Measurements from ENCODE around the gene PAX1.

The PAX1 gene

GRCh38 chr20:21707999-21708737, 2.7 kb downstream of the PAX1 start:
- Histone ChIP-seq H3K4me1 (ENCODE audit: control insufficient read depth in 1 of 2, insufficient read depth in 1 of 2, low read depth in 1 of 2, low read length in 1 of 2) (no peaks in the 10 kb centered on the region), H3K27ac (no peak overlapping the region), H3K4me3 (ENCODE audit: low read depth in 1 of 2, low read length in 1 of 2) (no peak overlapping the region), H3K9me3 (no peaks in the 10 kb centered on the region), H3K27me3 (peaks cover 100% of the 10 kb centered on the region), H3K36me3 (no peaks in the 10 kb centered on the region)
- no peak for TF ChIP-seq CTCF (IDR thresholded peaks at IDR 0.05)

GRCh38 chr20:21708738-21709534, 3.5 kb downstream of the PAX1 start:
- TF ChIP-seq CTCF (IDR thresholded peaks at IDR 0.05): no peak
- Histone ChIP-seq H3K4me1 (ENCODE audit: control insufficient read depth in 1 of 2, insufficient read depth in 1 of 2, low read depth in 1 of 2, low read length in 1 of 2) (no peaks in the 10 kb centered on the region), H3K4me3 (ENCODE audit: low read depth in 1 of 2, low read length in 1 of 2) (no peak overlapping the region), H3K36me3 (no peaks in the 10 kb centered on the region), H3K27ac (no peak overlapping the region), H3K9me3 (no peaks in the 10 kb centered on the region), H3K27me3 (peaks cover 100% of the 10 kb centered on the region)

DNA sequence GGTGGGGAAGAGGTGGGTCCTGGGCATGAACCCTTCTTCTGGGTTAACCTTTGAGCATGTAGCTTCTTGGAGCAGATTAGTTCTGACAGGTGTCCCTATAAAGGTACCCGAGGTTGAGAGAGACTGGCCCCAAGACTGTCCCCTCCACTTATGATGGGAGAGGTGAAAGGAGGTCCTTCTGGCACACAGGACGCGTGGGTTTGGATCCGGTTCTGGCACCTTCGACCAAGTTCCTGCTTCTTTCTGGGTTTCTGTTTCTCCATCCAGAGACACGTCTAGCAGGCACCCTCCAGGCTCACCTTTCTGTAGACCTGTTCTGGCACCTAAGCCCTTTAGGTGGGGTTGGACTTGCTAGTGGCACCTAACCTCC, 4.1 kb downstream of the PAX1 start:
- TF ChIP-seq CTCF (IDR thresholded peaks at IDR 0.05): no peak
- H3K4me1 ChIP-seq (ENCODE audit: control insufficient read depth in 1 of 2, insufficient read depth in 1 of 2, low read depth in 1 of 2, low read length in 1 of 2): no peaks in the 10 kb centered on the region
- no peak overlapping the region for H3K4me3 ChIP-seq (ENCODE audit: low read depth in 1 of 2, low read length in 1 of 2)
- H3K9me3 ChIP-seq: no peaks in the 10 kb centered on the region
- H3K36me3 ChIP-seq: no peaks in the 10 kb centered on the region
- H3K27ac ChIP-seq: no peak overlapping the region
- H3K27me3 ChIP-seq: peaks cover 100% of the 10 kb centered on the region

DNA sequence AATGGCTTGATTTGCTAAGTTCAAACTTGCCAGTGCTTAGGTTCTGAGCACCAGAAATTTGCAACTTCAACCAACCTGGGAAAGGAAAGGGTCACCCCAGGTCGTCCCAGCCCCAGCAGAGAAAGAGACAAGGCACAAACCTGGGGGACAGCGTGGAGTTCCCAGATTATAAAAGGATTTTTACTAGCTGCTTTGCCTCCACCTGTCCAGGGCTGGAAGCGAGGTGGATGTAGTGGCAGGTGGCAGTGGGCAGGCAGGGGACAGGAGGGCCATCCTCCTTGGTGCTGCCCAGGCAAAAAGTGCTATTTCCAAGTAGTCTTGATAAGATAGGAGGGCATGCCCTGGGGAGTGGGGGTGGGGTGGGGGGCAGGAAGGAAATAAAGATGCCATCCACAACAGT, 4.9 kb downstream of the PAX1 start:
- Histone ChIP-seq H3K36me3 (no peaks in the 10 kb centered on the region), H3K9me3 (no peaks in the 10 kb centered on the region), H3K27me3 (peaks cover 100% of the 10 kb centered on the region), H3K4me1 (ENCODE audit: control insufficient read depth in 1 of 2, insufficient read depth in 1 of 2, low read depth in 1 of 2, low read length in 1 of 2) (no peaks in the 10 kb centered on the region), H3K4me3 (ENCODE audit: low read depth in 1 of 2, low read length in 1 of 2) (no peak overlapping the region), H3K27ac (no peak overlapping the region)
- no peak for TF ChIP-seq CTCF (IDR thresholded peaks at IDR 0.05)

GRCh38 chr20:21710863-21711431, 5.5 kb downstream of the PAX1 start:
- Histone ChIP-seq H3K36me3 (no peaks in the 10 kb centered on the region), H3K9me3 (no peaks in the 10 kb centered on the region), H3K27me3 (peaks cover 100% of the 10 kb centered on the region), H3K4me3 (ENCODE audit: low read depth in 1 of 2, low read length in 1 of 2) (no peak overlapping the region), H3K27ac (no peak overlapping the region), H3K4me1 (ENCODE audit: control insufficient read depth in 1 of 2, insufficient read depth in 1 of 2, low read depth in 1 of 2, low read length in 1 of 2) (no peaks in the 10 kb centered on the region)
- TF ChIP-seq CTCF (IDR thresholded peaks at IDR 0.05): no peak
